Measurements from ENCODE around the gene TIGD1.

GRCh38 chr2:232525199-232525598 is 25.2 kb downstream of the TIGD1 start:
- TF ChIP-seq CTCF (IDR thresholded peaks at IDR 0.05): no peak
- no peak for TF ChIP-seq POLR2A (IDR thresholded peaks at IDR 0.05)
